ENCODE results near the gene CHID1. TPM values are rescaled to one million over a fixed set of nuclear protein-coding genes. Genes with fewer than 3 reads are reported as not detected.

CHID1 gene
- total RNA-seq, 6 donors from 2014 or later: 34.6 to 144 (median 59.1) TPM

GRCh38 chr11:952406-953385, 42.1 kb upstream of the CHID1 start:
- Histone ChIP-seq H3K27ac (peak overlapping the region; percentile 22 to 56 (median 30)), H3K9me3 (peaks cover 0 to 6% (median 0%) of the 10 kb centered on the region in 4 donors), H3K36me3 (peaks cover 0 to 11% (median 5%) of the 10 kb centered on the region in 4 donors), H3K4me1 (peaks cover 26 to 38% (median 35%) of the 10 kb centered on the region in 4 donors), H3K4me3 (no peak overlapping the region), H3K27me3 (no peaks in the 10 kb centered on the region)
- no peak for TF ChIP-seq EP300 (IDR thresholded peaks at IDR 0.05)
- TF ChIP-seq CTCF (IDR thresholded peaks at IDR 0.05): no peak
- TF ChIP-seq POLR2A (IDR thresholded peaks at IDR 0.05): no peak
- no peak for TF ChIP-seq POLR2AphosphoS5 (IDR thresholded peaks at IDR 0.05)
- ATAC-seq (ENCODE audit: low FRiP score in 2 of 2): peak; percentile 70 to 91
- DNase-seq: peak in 1 of 2 donors; percentile 78
- 60 to 63% methylated on average over 18 of the region's 18 CpGs for WGBS, 2 donors

- Histone ChIP-seq H3K4me1 (peaks cover 26 to 38% (median 35%) of the 10 kb centered on the region in 4 donors), H3K36me3 (peaks cover 0 to 20% (median 0%) of the 10 kb centered on the region in 4 donors), H3K4me3 (no peak overlapping the region), H3K27me3 (no peaks in the 10 kb centered on the region), H3K27ac (peak overlapping the region in 2 of 4 donors; percentile 27), H3K9me3 (peaks cover 0 to 6% (median 0%) of the 10 kb centered on the region in 4 donors)
- DNase-seq: no peak
- WGBS, 2 donors: 95 to 96% methylated on average over 9 of the region's 9 CpGs
- TF ChIP-seq EP300 (IDR thresholded peaks at IDR 0.05) (no peak), POLR2AphosphoS5 (IDR thresholded peaks at IDR 0.05) (no peak), POLR2A (IDR thresholded peaks at IDR 0.05) (no peak), CTCF (IDR thresholded peaks at IDR 0.05) (no peak)
- ATAC-seq (ENCODE audit: low FRiP score in 2 of 2): no peak
Observed at GRCh38 chr11:951507-951906, 40.9 kb upstream of the CHID1 start.

GRCh38 chr11:947744-948143, 37.1 kb upstream of the CHID1 start:
- no peak for DNase-seq
- 90 to 94% methylated on average over 4 of the region's 4 CpGs for WGBS, 2 donors
- H3K27me3 ChIP-seq: no peaks in the 10 kb centered on the region
- TF ChIP-seq POLR2A (IDR thresholded peaks at IDR 0.05) (no peak), POLR2AphosphoS5 (IDR thresholded peaks at IDR 0.05) (no peak), EP300 (IDR thresholded peaks at IDR 0.05) (no peak)
- H3K4me1 ChIP-seq: peaks cover 9 to 22% (median 18%) of the 10 kb centered on the region in 4 donors
- peaks cover 0 to 6% (median 0%) of the 10 kb centered on the region in 4 donors for H3K9me3 ChIP-seq
- no peak overlapping the region for H3K27ac ChIP-seq
- H3K36me3 ChIP-seq: peaks cover 0 to 43% (median 8%) of the 10 kb centered on the region in 4 donors
- ATAC-seq (ENCODE audit: low FRiP score in 2 of 2): no peak
- no peak overlapping the region for H3K4me3 ChIP-seq

GRCh38 chr11:945986-946385, 35.4 kb upstream of the CHID1 start:
- ATAC-seq (ENCODE audit: low FRiP score in 2 of 2) (no peak), DNase-seq (no peak)
- Histone ChIP-seq H3K36me3 (peaks cover 0 to 43% (median 8%) of the 10 kb centered on the region in 4 donors), H3K9me3 (peaks cover 0 to 6% (median 0%) of the 10 kb centered on the region in 4 donors), H3K27ac (no peak overlapping the region), H3K4me1 (peaks cover 13 to 30% (median 23%) of the 10 kb centered on the region in 4 donors), H3K4me3 (no peak overlapping the region), H3K27me3 (no peaks in the 10 kb centered on the region)
- TF ChIP-seq EP300 (IDR thresholded peaks at IDR 0.05): no peak
- TF ChIP-seq POLR2AphosphoS5 (IDR thresholded peaks at IDR 0.05): no peak
- TF ChIP-seq CTCF (IDR thresholded peaks at IDR 0.05): no peak
- no peak for TF ChIP-seq POLR2A (IDR thresholded peaks at IDR 0.05)
- WGBS, 2 donors: 68 to 72% methylated on average over 9 of the region's 9 CpGs

Measured in upper lobe of left lung (tissue), 6 donors.